WERI-Rb-1 (cell line): Measurements from ENCODE around the gene ZNF732.

Source experiments
- DNase-seq: peaks from one replicate; pipeline ENCODE4 v3.0.0-alpha.2; 2020
- H3K27ac ChIP-seq: fragments of 250-450 bp; sonication (Bioruptor Pico); 2 replicates; pipeline ENCODE4 v1.5.1; 2020; ENCODE audit warnings: mild to moderate bottlenecking, moderate library complexity
- H3K27me3 ChIP-seq: fragments of 250-450 bp; sonication (Bioruptor Pico); 2 replicates; pipeline ENCODE4 v1.5.1; 2021; ENCODE audit warnings: mild to moderate bottlenecking, low read depth, moderate library complexity; ENCODE audit not compliant: insufficient read depth, severe bottlenecking
- H3K36me3 ChIP-seq: fragments of 250-450 bp; sonication (Bioruptor Pico); 2 replicates; pipeline ENCODE4 v1.5.1; 2020; ENCODE audit warnings: mild to moderate bottlenecking, moderate library complexity
- H3K4me3 ChIP-seq: 2 replicates; pipeline ENCODE4 v1.5.1; 2011; ENCODE audit warnings: low read depth, mild to moderate bottlenecking, control low read depth, low read length
- H3K9me3 ChIP-seq: fragments of 250-450 bp; sonication (Bioruptor Pico); 2 replicates; pipeline ENCODE4 v1.5.1; 2021; ENCODE audit warnings: mild to moderate bottlenecking, moderate library complexity; ENCODE audit not compliant: severe bottlenecking
- CTCF ChIP-seq: IDR thresholded peaks from 2 replicates; pipeline ENCODE4 v1.5.1; 2011; ENCODE audit warnings: low read depth, mild to moderate bottlenecking, control low read depth, inconsistent platforms, low read length

The ZNF732 gene

GRCh38 chr4:336893-337142 lies 31.5 kb upstream of the ZNF732 start:
- Histone ChIP-seq H3K27me3 (no peaks in the 10 kb centered on the region), H3K4me3 (peak overlapping the region; percentile 88), H3K9me3 (peaks cover 11% of the 10 kb centered on the region), H3K36me3 (peaks cover 30% of the 10 kb centered on the region), H3K27ac (peak overlapping the region; percentile 93)
- TF ChIP-seq CTCF = no peak
- DNase-seq = no peak

GRCh38 chr4:336099-336892 lies 31.0 kb upstream of the ZNF732 start:
- H3K36me3 ChIP-seq = peaks cover 26% of the 10 kb centered on the region
- peaks cover 11% of the 10 kb centered on the region for H3K9me3 ChIP-seq
- TF ChIP-seq CTCF = no peak
- peak; percentile 39 for DNase-seq
- H3K27me3 ChIP-seq = no peaks in the 10 kb centered on the region
- peak overlapping the region; percentile 88 for H3K4me3 ChIP-seq
- peak overlapping the region; percentile 93 for H3K27ac ChIP-seq

GRCh38 chr4:335515-335914 lies 30.2 kb upstream of the ZNF732 start:
- peaks cover 8% of the 10 kb centered on the region for H3K9me3 ChIP-seq
- H3K4me3 ChIP-seq = no peak overlapping the region
- TF ChIP-seq CTCF = no peak
- H3K27ac ChIP-seq = no peak overlapping the region
- H3K36me3 ChIP-seq = peaks cover 21% of the 10 kb centered on the region
- no peaks in the 10 kb centered on the region for H3K27me3 ChIP-seq
- no peak for DNase-seq

- H3K4me3 ChIP-seq = no peak overlapping the region
- TF ChIP-seq CTCF = no peak
- no peaks in the 10 kb centered on the region for H3K27me3 ChIP-seq
- H3K36me3 ChIP-seq = no peaks in the 10 kb centered on the region
- no peak overlapping the region for H3K27ac ChIP-seq
- DNase-seq = no peak
- H3K9me3 ChIP-seq = peaks cover 9% of the 10 kb centered on the region
Measured at GRCh38 chr4:328729-329128, 23.5 kb upstream of the ZNF732 start.

GRCh38 chr4:314296-314903 lies 9.1 kb upstream of the ZNF732 start:
- Histone ChIP-seq H3K36me3 (no peaks in the 10 kb centered on the region), H3K27me3 (no peaks in the 10 kb centered on the region), H3K9me3 (peaks cover 7% of the 10 kb centered on the region), H3K4me3 (no peak overlapping the region), H3K27ac (no peak overlapping the region)
- no peak for DNase-seq
- peak; percentile 35; the same call in 1 of the 2 replicates for TF ChIP-seq CTCF
